ENCODE data around the gene ECT2.
A peak's percentile ranks its signal among the peaks of the same experiment; 100 is the strongest.

Gene ECT2

GRCh38 chr3:172704001-172704400, 46.5 kb upstream of the ECT2 start:
- Histone ChIP-seq H3K27me3 (replicated peaks) (no peaks in the 10 kb centered on the region), H3K36me3 (replicated peaks) (no peaks in the 10 kb centered on the region), H3K4me3 (ENCODE audit: low read depth, low read length) (no peak overlapping the region), H3K27ac (no peak overlapping the region)
- no peak for TF ChIP-seq CTCF (IDR thresholded peaks at IDR 0.05; ENCODE audit: low read depth, low read length, missing control alignments)
- in situ Hi-C loops (cut with HindIII; ENCODE audit: low pct_ligation_motif_present, low sequenced_read_pairs) = no loop called here
- DNase-seq = no peak

GRCh38 chr3:172705170-172705569, 45.4 kb upstream of the ECT2 start:
- no peak overlapping the region for H3K27ac ChIP-seq
- in situ Hi-C loops (cut with HindIII; ENCODE audit: low pct_ligation_motif_present, low sequenced_read_pairs) = no loop called here
- no peaks in the 10 kb centered on the region for H3K36me3 ChIP-seq (replicated peaks)
- no peaks in the 10 kb centered on the region for H3K27me3 ChIP-seq (replicated peaks)
- no peak overlapping the region for H3K4me3 ChIP-seq (ENCODE audit: low read depth, low read length)
- no peak for DNase-seq
- no peak for TF ChIP-seq CTCF (IDR thresholded peaks at IDR 0.05; ENCODE audit: low read depth, low read length, missing control alignments)

GRCh38 chr3:172707030-172707429, 43.5 kb upstream of the ECT2 start:
- in situ Hi-C loops (cut with HindIII; ENCODE audit: low pct_ligation_motif_present, low sequenced_read_pairs) = no loop called here
- no peak for TF ChIP-seq CTCF (IDR thresholded peaks at IDR 0.05; ENCODE audit: low read depth, low read length, missing control alignments)
- no peak overlapping the region for H3K4me3 ChIP-seq (ENCODE audit: low read depth, low read length)

GRCh38 chr3:172707967-172708366, 42.6 kb upstream of the ECT2 start:
- Histone ChIP-seq H3K4me3 (ENCODE audit: low read depth, low read length) (no peak overlapping the region), H3K36me3 (replicated peaks) (no peaks in the 10 kb centered on the region), H3K27ac (no peak overlapping the region), H3K27me3 (replicated peaks) (no peaks in the 10 kb centered on the region)
- TF ChIP-seq CTCF (IDR thresholded peaks at IDR 0.05; ENCODE audit: low read depth, low read length, missing control alignments) = no peak
- DNase-seq = peak; percentile 32
- in situ Hi-C loops (cut with HindIII; ENCODE audit: low pct_ligation_motif_present, low sequenced_read_pairs) = no loop called here

More at GRCh38 chr3:172707030-172707429, 43.5 kb upstream of the ECT2 start:
- Histone ChIP-seq H3K27ac (no peak overlapping the region), H3K36me3 (replicated peaks) (no peaks in the 10 kb centered on the region), H3K27me3 (replicated peaks) (no peaks in the 10 kb centered on the region)
- no peak for DNase-seq

GRCh38 chr3:172708921-172709773, 41.4 kb upstream of the ECT2 start:
- Histone ChIP-seq H3K36me3 (replicated peaks) (no peaks in the 10 kb centered on the region), H3K27me3 (replicated peaks) (no peaks in the 10 kb centered on the region), H3K4me3 (ENCODE audit: low read depth, low read length) (no peak overlapping the region), H3K27ac (peak overlapping the region; percentile 83)
- no peak for TF ChIP-seq CTCF (IDR thresholded peaks at IDR 0.05; ENCODE audit: low read depth, low read length, missing control alignments)
- in situ Hi-C loops (cut with HindIII; ENCODE audit: low pct_ligation_motif_present, low sequenced_read_pairs) = no loop called here
- DNase-seq = no peak
